ENCODE data around the gene GRID2.
"Not testable (repeated sequence)": the region's sequence is repeated elsewhere in the genome, so short reads cannot be mapped to it uniquely, and the experiment has no call there.

Gene GRID2

DNA sequence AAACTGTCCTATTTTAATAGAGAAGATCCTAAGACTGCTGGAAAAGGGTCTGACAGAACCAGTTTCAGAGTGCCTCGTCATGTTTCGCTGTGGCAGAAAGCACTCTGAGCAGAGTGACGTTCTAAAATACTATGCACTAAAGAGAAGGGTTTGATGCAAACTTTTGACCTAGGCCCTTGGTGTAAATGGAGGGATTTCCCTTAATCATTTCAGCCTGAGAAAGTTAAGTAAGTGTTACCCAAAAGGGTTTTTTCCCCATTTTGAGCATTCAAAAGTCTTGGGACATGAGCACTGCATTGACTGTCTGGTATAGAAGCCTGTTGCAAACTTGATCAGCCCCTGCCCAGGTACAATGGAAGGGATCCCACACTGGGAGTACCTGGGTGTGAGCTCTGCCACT is 1367.3 kb downstream of the GRID2 start:
- TF ChIP-seq ZNF70 (CRISPR knock-in tag; IDR thresholded peaks at IDR 0.05) (no peak), PATZ1 (CRISPR knock-in tag; IDR thresholded peaks at IDR 0.05; ENCODE audit: borderline replicate concordance) (no peak), ZC3H10 (CRISPR knock-in tag; IDR thresholded peaks at IDR 0.05) (no peak), CSRNP3 (CRISPR knock-in tag; IDR thresholded peaks at IDR 0.05) (no peak), RARB (CRISPR knock-in tag; IDR thresholded peaks at IDR 0.05) (no peak), ISL1 (CRISPR knock-in tag; IDR thresholded peaks at IDR 0.05) (no peak), TOX (CRISPR knock-in tag; IDR thresholded peaks at IDR 0.05; ENCODE audit: borderline replicate concordance) (no peak), ZFP30 (CRISPR knock-in tag; IDR thresholded peaks at IDR 0.05) (no peak), ARNTL (CRISPR knock-in tag; IDR thresholded peaks at IDR 0.05; ENCODE audit: borderline replicate concordance, low read depth) (no peak), CSDC2 (CRISPR knock-in tag; IDR thresholded peaks at IDR 0.05) (no peak), ZNF565 (CRISPR knock-in tag; conservative IDR thresholded peaks at IDR 0.05; ENCODE audit: low read depth) (no peak), BACH2 (CRISPR knock-in tag; IDR thresholded peaks at IDR 0.05; ENCODE audit: borderline replicate concordance) (no peak), PPARA (CRISPR knock-in tag; IDR thresholded peaks at IDR 0.05; ENCODE audit: borderline replicate concordance) (no peak), POU6F1 (CRISPR knock-in tag; IDR thresholded peaks at IDR 0.05; ENCODE audit: borderline replicate concordance, low read depth) (no peak), TCF4 (CRISPR knock-in tag; IDR thresholded peaks at IDR 0.05; ENCODE audit: borderline replicate concordance) (no peak)
- ATAC-seq, result no peak

DNA sequence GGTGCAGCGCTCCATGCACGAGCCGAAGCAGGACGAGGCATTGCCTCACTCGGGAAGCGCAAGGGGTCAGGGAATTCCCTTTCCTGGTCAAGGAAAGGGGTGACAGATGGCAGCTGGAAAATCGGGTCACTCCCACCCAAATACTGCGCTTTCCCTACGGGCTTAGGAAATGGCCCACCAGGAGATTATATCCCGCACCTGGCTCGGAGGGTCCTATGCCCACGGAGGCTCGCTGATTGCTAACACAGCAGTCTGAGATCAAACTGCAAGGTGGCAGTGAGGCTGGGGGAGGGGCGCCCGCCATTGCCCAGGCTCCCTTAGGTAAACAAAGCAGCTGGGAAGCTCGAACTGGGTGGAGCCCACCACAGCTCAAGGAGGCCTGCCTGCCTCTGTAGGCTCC is 1373.2 kb downstream of the GRID2 start:
- ATAC-seq, result not testable (repeated sequence)

GRCh38 chr4:93684571-93684970 is 1380.8 kb downstream of the GRID2 start:
- no peak for TF ChIP-seq ARNTL (CRISPR knock-in tag; IDR thresholded peaks at IDR 0.05; ENCODE audit: borderline replicate concordance, low read depth)
- no peak for TF ChIP-seq BACH2 (CRISPR knock-in tag; IDR thresholded peaks at IDR 0.05; ENCODE audit: borderline replicate concordance)
- no peak for TF ChIP-seq TSHZ2 (CRISPR knock-in tag; IDR thresholded peaks at IDR 0.05)
- TF ChIP-seq, protein P1, sequence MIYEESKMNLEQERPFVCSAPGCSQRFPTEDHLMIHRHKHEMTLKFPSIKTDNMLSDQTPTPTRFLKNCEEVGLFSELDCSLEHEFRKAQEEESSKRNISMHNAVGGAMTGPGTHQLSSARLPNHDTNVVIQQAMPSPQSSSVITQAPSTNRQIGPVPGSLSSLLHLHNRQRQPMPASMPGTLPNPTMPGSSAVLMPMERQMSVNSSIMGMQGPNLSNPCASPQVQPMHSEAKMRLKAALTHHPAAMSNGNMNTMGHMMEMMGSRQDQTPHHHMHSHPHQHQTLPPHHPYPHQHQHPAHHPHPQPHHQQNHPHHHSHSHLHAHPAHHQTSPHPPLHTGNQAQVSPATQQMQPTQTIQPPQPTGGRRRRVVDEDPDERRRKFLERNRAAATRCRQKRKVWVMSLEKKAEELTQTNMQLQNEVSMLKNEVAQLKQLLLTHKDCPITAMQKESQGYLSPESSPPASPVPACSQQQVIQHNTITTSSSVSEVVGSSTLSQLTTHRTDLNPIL (CRISPR knock-in tag; IDR thresholded peaks at IDR 0.05; ENCODE audit: low read depth), result no peak
- TF ChIP-seq PATZ1 (CRISPR knock-in tag; IDR thresholded peaks at IDR 0.05; ENCODE audit: borderline replicate concordance), result no peak
- no peak for TF ChIP-seq ZNF8 (CRISPR knock-in tag; IDR thresholded peaks at IDR 0.05)
- TF ChIP-seq ZNF70 (CRISPR knock-in tag; IDR thresholded peaks at IDR 0.05), result no peak
- no peak for TF ChIP-seq ZFP30 (CRISPR knock-in tag; IDR thresholded peaks at IDR 0.05)
- no peak for TF ChIP-seq SNAI2 (CRISPR knock-in tag; IDR thresholded peaks at IDR 0.05)
- no peak for TF ChIP-seq RARB (CRISPR knock-in tag; IDR thresholded peaks at IDR 0.05)
- no peak for TF ChIP-seq PPARA (CRISPR knock-in tag; IDR thresholded peaks at IDR 0.05; ENCODE audit: borderline replicate concordance)
- no peak for TF ChIP-seq CSDC2 (CRISPR knock-in tag; IDR thresholded peaks at IDR 0.05)
- no peak for TF ChIP-seq TOX (CRISPR knock-in tag; IDR thresholded peaks at IDR 0.05; ENCODE audit: borderline replicate concordance)
- no peak for TF ChIP-seq ZC3H10 (CRISPR knock-in tag; IDR thresholded peaks at IDR 0.05)
- TF ChIP-seq CSRNP3 (CRISPR knock-in tag; IDR thresholded peaks at IDR 0.05), result no peak
- no peak for TF ChIP-seq ISL1 (CRISPR knock-in tag; IDR thresholded peaks at IDR 0.05)
- no peak for TF ChIP-seq ZNF565 (CRISPR knock-in tag; conservative IDR thresholded peaks at IDR 0.05; ENCODE audit: low read depth)
- no peak for TF ChIP-seq ESRRG (CRISPR knock-in tag; IDR thresholded peaks at IDR 0.05)
- no peak for TF ChIP-seq ZFP3 (CRISPR knock-in tag; IDR thresholded peaks at IDR 0.05)
- no peak for ATAC-seq

Measured in SK-N-SH treated with all-trans-retinoic acid at 6 μM for 48 hours (cell line).